IMR-90 (cell line): ENCODE data around the gene TRPC3. TPM values are rescaled to one million over a fixed set of nuclear protein-coding genes. Genes with fewer than 3 reads are reported as not detected.

ENCODE experiments used
- ATAC-seq: fragments of 200-7000 bp; cut with Tn5 transposase; 2 replicates; pipeline ENCODE4 v1.9.1; 2020; ENCODE audit warnings: low read depth, mild to moderate bottlenecking, moderate library complexity
- BruUV-seq: library from RNA; stranded (reverse); fragments of 400-500 nt; replicated peaks from 2 replicates; lab custom pipeline; 2021; lab: Mats Ljungman, UMichigan
- CTCF ChIA-PET: fragments of 300-600 bp; formaldehyde crosslinking; extraction: SDS; loops from one replicate; lab custom pipeline; 2021; ENCODE audit warnings: antibody characterized with exemption; lab: Yijun Ruan, JAX
- POLR2A ChIA-PET: fragments of 300-600 bp; sonication (Branson Sonifier 250); formaldehyde crosslinking; loops from one replicate; lab custom pipeline; 2022; ENCODE audit warnings: antibody characterized with exemption; ENCODE audit not compliant: unreplicated experiment; lab: Charles Lee
- DNase-seq: peaks from one replicate; pipeline ENCODE4 v3.0.0; 2013
- H2AFZ ChIP-seq: replicated peaks from 2 replicates; pipeline ENCODE3; 2013; ENCODE audit warnings: low read length, mild to moderate bottlenecking; ENCODE audit not compliant: poor library complexity
- H2AK5ac ChIP-seq: 2 replicates; pipeline ENCODE4 v1.6.1; 2013; ENCODE audit warnings: low read depth, low read length, inconsistent platforms
- H2AK9ac ChIP-seq: replicated peaks from 2 replicates; pipeline ENCODE3; 2013; ENCODE audit warnings: mild to moderate bottlenecking, low read depth, low read length, moderate library complexity; ENCODE audit not compliant: poor library complexity
- H2BK120ac ChIP-seq: 2 replicates; pipeline ENCODE4 v1.6.1; 2013; ENCODE audit warnings: low read depth, low read length, inconsistent platforms
- H2BK15ac ChIP-seq: 3 replicates; pipeline ENCODE4 v1.6.1; 2013; ENCODE audit warnings: low read depth, low read length, inconsistent platforms
- H2BK20ac ChIP-seq: 2 replicates; pipeline ENCODE4 v1.6.1; 2013; ENCODE audit warnings: low read depth, mild to moderate bottlenecking, inconsistent platforms, low read length, moderate library complexity
- H2BK5ac ChIP-seq: 2 replicates; pipeline ENCODE4 v1.6.1; 2013; ENCODE audit warnings: mild to moderate bottlenecking, low read depth, low read length, inconsistent platforms; ENCODE audit not compliant: poor library complexity, severe bottlenecking
- H3K14ac ChIP-seq: replicated peaks from 2 replicates; pipeline ENCODE4 v1.6.1; 2013; ENCODE audit warnings: low read depth, low read length, inconsistent platforms
- H3K18ac ChIP-seq: 2 replicates; pipeline ENCODE4 v1.6.1; 2013; ENCODE audit warnings: low read depth, low read length, control low read depth
- H3K23ac ChIP-seq: 2 replicates; pipeline ENCODE4 v1.6.1; 2013; ENCODE audit warnings: low read depth, low read length, inconsistent platforms
- H3K27ac ChIP-seq: 2 replicates; pipeline ENCODE4 v1.5.1; 2013; ENCODE audit warnings: mild to moderate bottlenecking, control low read depth, low read length; ENCODE audit not compliant: insufficient read depth
- H3K27me3 ChIP-seq: 2 replicates; pipeline ENCODE4 v1.6.1; 2013; ENCODE audit warnings: low read length; ENCODE audit not compliant: control insufficient read depth, insufficient read depth
- H3K36me3 ChIP-seq: 2 replicates; pipeline ENCODE4 v1.6.1; 2013; ENCODE audit warnings: low read length, mixed read lengths; ENCODE audit not compliant: control insufficient read depth, insufficient read depth
- H3K4ac ChIP-seq: 2 replicates; pipeline ENCODE4 v1.6.1; 2013; ENCODE audit warnings: low read depth, low read length, inconsistent platforms
- H3K4me1 ChIP-seq: 2 replicates; pipeline ENCODE4 v1.6.1; 2013; ENCODE audit warnings: low read length, mixed read lengths; ENCODE audit not compliant: control insufficient read depth, insufficient read depth
- H3K4me2 ChIP-seq: 2 replicates; pipeline ENCODE4 v1.6.1; 2013; ENCODE audit warnings: low read depth, mild to moderate bottlenecking, control low read depth, low read length, moderate library complexity
- H3K4me3 ChIP-seq: 2 replicates; pipeline ENCODE4 v1.5.1; 2013; ENCODE audit warnings: low read depth, mild to moderate bottlenecking, control low read depth, low read length, moderate library complexity; ENCODE audit not compliant: insufficient read depth
- H3K56ac ChIP-seq: 2 replicates; pipeline ENCODE4 v1.6.1; 2013; ENCODE audit warnings: low read length, inconsistent platforms; ENCODE audit not compliant: insufficient read depth; ENCODE audit errors: extremely low read depth
- H3K79me1 ChIP-seq, 2 experiments: 2 replicates each; pipeline ENCODE4 v1.6.1; 2013; ENCODE audit warnings: low read length in 2 of 2, inconsistent platforms in 1 of 2, low read depth in 1 of 2
- H3K9ac ChIP-seq: 2 replicates; pipeline ENCODE4 v1.6.1; 2013; ENCODE audit warnings: low read depth, low read length, control low read depth
- H3K9me1 ChIP-seq: 2 replicates; pipeline ENCODE4 v1.6.1; 2013; ENCODE audit warnings: low read length, inconsistent platforms; ENCODE audit not compliant: insufficient read depth
- H3K9me3 ChIP-seq: 2 replicates; pipeline ENCODE4 v1.6.1; 2013; ENCODE audit warnings: low read length; ENCODE audit not compliant: control insufficient read depth, insufficient read depth
- H4K20me1 ChIP-seq: 2 replicates; pipeline ENCODE4 v1.6.1; 2013; ENCODE audit warnings: low read length, inconsistent platforms; ENCODE audit not compliant: insufficient read depth
- H4K5ac ChIP-seq: 2 replicates; pipeline ENCODE4 v1.6.1; 2013; ENCODE audit warnings: mild to moderate bottlenecking, low read depth, low read length, control low read depth
- H4K8ac ChIP-seq, 2 experiments: 2 replicates each; pipeline ENCODE4 v1.6.1; 2013; ENCODE audit warnings: low read depth in 2 of 2, low read length in 2 of 2, control low read depth in 1 of 2, inconsistent platforms in 1 of 2
- H4K91ac ChIP-seq: 2 replicates; pipeline ENCODE4 v1.6.1; 2013; ENCODE audit warnings: low read depth, low read length, inconsistent platforms; ENCODE audit not compliant: insufficient read depth
- BHLHE40 ChIP-seq: fragments of 150-350 bp; IDR thresholded peaks from 2 replicates; pipeline ENCODE4 v1.6.1; 2016; ENCODE audit warnings: mild to moderate bottlenecking, low read depth, low read length
- CEBPB ChIP-seq: IDR thresholded peaks from 2 replicates; pipeline ENCODE4 v1.6.1; 2012; ENCODE audit warnings: low read depth, low read length, improper control_type of control experiment
- CHD1 ChIP-seq: IDR thresholded peaks from 2 replicates; pipeline ENCODE4 v1.6.1; 2012; ENCODE audit warnings: low read depth, low read length, improper control_type of control experiment
- ELK1 ChIP-seq: fragments of 150-350 bp; IDR thresholded peaks from 2 replicates; pipeline ENCODE4 v1.6.1; 2016; ENCODE audit warnings: low read depth, mild to moderate bottlenecking, low read length, moderate library complexity, borderline replicate concordance
- FOS ChIP-seq: fragments of 150-350 bp; IDR thresholded peaks from 2 replicates; pipeline ENCODE4 v1.6.1; 2016; ENCODE audit warnings: low read depth, low read length
- MAFK ChIP-seq: IDR thresholded peaks from 2 replicates; pipeline ENCODE4 v1.6.1; 2012; ENCODE audit warnings: low read depth, low read length, improper control_type of control experiment
- MAZ ChIP-seq: IDR thresholded peaks from 2 replicates; pipeline ENCODE4 v1.6.1; 2012; ENCODE audit warnings: low read depth, mild to moderate bottlenecking, low read length, improper control_type of control experiment, moderate library complexity, borderline replicate concordance
- MXI1 ChIP-seq: IDR thresholded peaks from 2 replicates; pipeline ENCODE4 v1.6.1; 2012; ENCODE audit warnings: low read depth, mild to moderate bottlenecking, low read length, moderate library complexity, borderline replicate concordance
- NFE2L2 ChIP-seq: fragments of 150-350 bp; IDR thresholded peaks from 2 replicates; pipeline ENCODE4 v1.6.1; 2016; ENCODE audit warnings: low read depth, mild to moderate bottlenecking, low read length
- POLR2A ChIP-seq: IDR thresholded peaks from 2 replicates; pipeline ENCODE4 v1.6.1; 2012; ENCODE audit warnings: mild to moderate bottlenecking, low read depth, low read length
- RAD21 ChIP-seq: IDR thresholded peaks from 2 replicates; pipeline ENCODE4 v1.6.1; 2012; ENCODE audit warnings: low read length, improper control_type of control experiment
- RCOR1 ChIP-seq: IDR thresholded peaks from 2 replicates; pipeline ENCODE4 v1.6.1; 2012; ENCODE audit warnings: mild to moderate bottlenecking, low read length, improper control_type of control experiment; ENCODE audit not compliant: insufficient replicate concordance
- RFX5 ChIP-seq: IDR thresholded peaks from 2 replicates; pipeline ENCODE4 v1.8.0; 2012; ENCODE audit warnings: low read depth, mild to moderate bottlenecking, low read length, moderate library complexity
- SMC3 ChIP-seq: fragments of 150-350 bp; IDR thresholded peaks from 2 replicates; pipeline ENCODE4 v1.6.1; 2016; ENCODE audit warnings: low read depth, mild to moderate bottlenecking, antibody characterized with exemption, low read length, moderate library complexity
- USF2 ChIP-seq: fragments of 150-350 bp; IDR thresholded peaks from 2 replicates; pipeline ENCODE4 v1.6.1; 2017; ENCODE audit warnings: mild to moderate bottlenecking, antibody characterized with exemption, low read length, low read depth
- WGBS, 2 experiments: methylation state at CpG; one replicate each; pipeline versions ENCODE4 v1.1.5 to v1.1.7; 2013; ENCODE audit warnings: missing lambda C conversion rate in 2 of 2; ENCODE audit not compliant: insufficient read length in 1 of 2; ENCODE audit errors: extremely low coverage in 2 of 2; 5-methylcytosine and 5-hydroxymethylcytosine counted together
- dilution Hi-C: fragments of 300-500 bp; cut with HindIII; formaldehyde crosslinking; loops from one replicate; pipeline ENCODE4 v1.14.3; 2018; ENCODE audit warnings: low sequenced_read_pairs; ENCODE audit not compliant: unreplicated experiment
- in situ Hi-C: fragments of 300-500 bp; cut with MboI; formaldehyde crosslinking; loops from 3 replicates; pipeline ENCODE4 v1.14.3; 2019; ENCODE audit warnings: low sequenced_read_pairs, inconsistent platforms, mixed read lengths
- intact Hi-C: fragments of 100-400 bp; cut with micrococcal nuclease; formaldehyde crosslinking; loops from 2 replicates; pipeline ENCODE4 v1.10.0; 2022
- polyA plus RNA-seq, 3 experiments: library from polyadenylated mRNA; depleted of rRNA; stranded (reverse); fragments of >200 nt; gene quantifications; 2 replicates each; pipeline ENCODE4 v1.2.3, GENCODE V29; 2012; ENCODE audit warnings: low replicate concordance in 1 of 3
- total RNA-seq: library from RNA; depleted of rRNA; stranded (reverse); fragments of >200 nt; gene quantifications from 2 replicates; pipeline ENCODE4 v1.2.3, GENCODE V29; 2012
- TF ChIP-seq, protein P1 (sequence below): conservative IDR thresholded peaks from 2 replicates; pipeline ENCODE4 v1.5.1; 2012; ENCODE audit warnings: mild to moderate bottlenecking, low read depth, low read length, improper control_type of control experiment

Gene TRPC3
- total and polyA plus RNA-seq, 2 of the 4 experiments (the other 2 are of a cell fraction): 1.1 to 2.7 TPM

- intact Hi-C loops (no loop called here), dilution Hi-C loops (no loop called here), in situ Hi-C loops (no loop called here)
- ChIA-PET POLR2A (no interaction called here), CTCF (no interaction called here)
- no peak for DNase-seq
- Histone ChIP-seq H3K9me1 (0 out of 2 replicates have a peak, but pooled peaks cover 3% of the 10 kb centered on the region), H3K4ac (no peak overlapping the region), H4K5ac (no peak overlapping the region), H3K18ac (no peak overlapping the region), H2AFZ (no peak overlapping the region), H2BK15ac (no peak overlapping the region), H3K23ac (no peak overlapping the region), H3K4me3 (no peak overlapping the region), H3K14ac (no peak overlapping the region), H4K8ac (no peak overlapping the region), H3K27me3 (no peaks in the 10 kb centered on the region), H2AK5ac (no peak overlapping the region), H3K9ac (no peak overlapping the region), H3K36me3 (no peaks in the 10 kb centered on the region), H2BK5ac (no peak overlapping the region), H3K79me1 (no peaks in the 10 kb centered on the region), H3K56ac (no peak overlapping the region), H3K4me1 (no peaks in the 10 kb centered on the region), H3K4me2 (no peak overlapping the region), H4K20me1 (no peaks in the 10 kb centered on the region), H2AK9ac (no peak overlapping the region), H2BK120ac (no peak overlapping the region), H4K91ac (no peak overlapping the region), H3K27ac (no peak overlapping the region), H2BK20ac (no peak overlapping the region), H3K9me3 (no peaks in the 10 kb centered on the region)
- no CpG with 5 or more reads among the region's 2 CpGs for WGBS, 2 experiments
- ATAC-seq: no peak
- TF ChIP-seq RCOR1 (no peak), CHD1 (no peak), BHLHE40 (no peak), ELK1 (no peak), MAFK (no peak), CEBPB (no peak), MAZ (no peak), USF2 (no peak), NFE2L2 (no peak), MXI1 (no peak), FOS (no peak), RAD21 (no peak), RFX5 (no peak), SMC3 (no peak), POLR2A (no peak)
- TF ChIP-seq, protein P1, sequence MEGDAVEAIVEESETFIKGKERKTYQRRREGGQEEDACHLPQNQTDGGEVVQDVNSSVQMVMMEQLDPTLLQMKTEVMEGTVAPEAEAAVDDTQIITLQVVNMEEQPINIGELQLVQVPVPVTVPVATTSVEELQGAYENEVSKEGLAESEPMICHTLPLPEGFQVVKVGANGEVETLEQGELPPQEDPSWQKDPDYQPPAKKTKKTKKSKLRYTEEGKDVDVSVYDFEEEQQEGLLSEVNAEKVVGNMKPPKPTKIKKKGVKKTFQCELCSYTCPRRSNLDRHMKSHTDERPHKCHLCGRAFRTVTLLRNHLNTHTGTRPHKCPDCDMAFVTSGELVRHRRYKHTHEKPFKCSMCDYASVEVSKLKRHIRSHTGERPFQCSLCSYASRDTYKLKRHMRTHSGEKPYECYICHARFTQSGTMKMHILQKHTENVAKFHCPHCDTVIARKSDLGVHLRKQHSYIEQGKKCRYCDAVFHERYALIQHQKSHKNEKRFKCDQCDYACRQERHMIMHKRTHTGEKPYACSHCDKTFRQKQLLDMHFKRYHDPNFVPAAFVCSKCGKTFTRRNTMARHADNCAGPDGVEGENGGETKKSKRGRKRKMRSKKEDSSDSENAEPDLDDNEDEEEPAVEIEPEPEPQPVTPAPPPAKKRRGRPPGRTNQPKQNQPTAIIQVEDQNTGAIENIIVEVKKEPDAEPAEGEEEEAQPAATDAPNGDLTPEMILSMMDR: no peak
- no TSS peak for BruUV-seq
Measured at GRCh38 chr4:121958777-121959176, 6.9 kb upstream of the TRPC3 start.
